ENCODE results near the gene FAM184B. TPM values are rescaled to one million over a fixed set of nuclear protein-coding genes. Genes with fewer than 3 reads are reported as not detected.

FAM184B gene
- total RNA-seq, 1 donor from 2014 or later: 0.02 TPM

DNA sequence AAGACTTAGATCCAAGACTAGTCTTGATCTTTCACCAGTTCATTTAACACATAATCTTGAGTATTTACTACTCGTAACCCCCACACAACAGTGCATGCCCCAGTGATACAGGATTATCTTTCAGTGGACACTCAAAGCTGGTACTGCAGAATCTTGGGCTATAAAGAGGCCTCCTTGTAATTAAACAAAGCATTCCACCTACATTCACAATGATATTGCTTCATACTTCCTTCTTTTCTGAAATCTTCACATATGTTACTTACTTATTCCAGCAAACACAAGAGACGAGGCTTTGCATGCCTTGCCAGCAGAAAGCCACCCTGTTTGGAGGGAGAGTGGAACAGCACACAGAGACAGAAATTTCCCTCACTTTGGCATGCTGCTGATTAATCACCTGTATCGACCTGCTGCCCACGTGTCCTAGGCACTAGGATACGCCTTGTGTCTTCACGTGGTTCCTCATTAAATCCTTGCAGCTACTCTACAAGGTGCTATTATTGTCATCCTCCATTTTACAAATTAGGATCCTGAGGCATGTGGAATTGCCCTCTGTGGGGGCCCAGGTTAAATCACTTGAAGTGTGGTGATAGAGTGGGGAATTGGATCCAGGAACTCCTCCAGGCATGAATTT, 77.3 kb downstream of the FAM184B start:
- DNase-seq (ENCODE audit: low spot score): no peak
- Mint-ChIP-seq H3K27me3 (ENCODE audit: low read depth) (peaks cover 2% of the 10 kb centered on the region), H3K36me3 (ENCODE audit: low read depth) (peaks cover 2% of the 10 kb centered on the region), H3K4me1 (ENCODE audit: low read depth) (no peaks in the 10 kb centered on the region), H3K9me3 (ENCODE audit: low read depth) (peaks cover 15% of the 10 kb centered on the region), H3K4me3 (ENCODE audit: unreplicated experiment) (no peak overlapping the region), H3K27ac (ENCODE audit: unreplicated experiment) (no peak overlapping the region)
- TF ChIP-seq, protein P1, sequence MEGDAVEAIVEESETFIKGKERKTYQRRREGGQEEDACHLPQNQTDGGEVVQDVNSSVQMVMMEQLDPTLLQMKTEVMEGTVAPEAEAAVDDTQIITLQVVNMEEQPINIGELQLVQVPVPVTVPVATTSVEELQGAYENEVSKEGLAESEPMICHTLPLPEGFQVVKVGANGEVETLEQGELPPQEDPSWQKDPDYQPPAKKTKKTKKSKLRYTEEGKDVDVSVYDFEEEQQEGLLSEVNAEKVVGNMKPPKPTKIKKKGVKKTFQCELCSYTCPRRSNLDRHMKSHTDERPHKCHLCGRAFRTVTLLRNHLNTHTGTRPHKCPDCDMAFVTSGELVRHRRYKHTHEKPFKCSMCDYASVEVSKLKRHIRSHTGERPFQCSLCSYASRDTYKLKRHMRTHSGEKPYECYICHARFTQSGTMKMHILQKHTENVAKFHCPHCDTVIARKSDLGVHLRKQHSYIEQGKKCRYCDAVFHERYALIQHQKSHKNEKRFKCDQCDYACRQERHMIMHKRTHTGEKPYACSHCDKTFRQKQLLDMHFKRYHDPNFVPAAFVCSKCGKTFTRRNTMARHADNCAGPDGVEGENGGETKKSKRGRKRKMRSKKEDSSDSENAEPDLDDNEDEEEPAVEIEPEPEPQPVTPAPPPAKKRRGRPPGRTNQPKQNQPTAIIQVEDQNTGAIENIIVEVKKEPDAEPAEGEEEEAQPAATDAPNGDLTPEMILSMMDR (IDR thresholded peaks at IDR 0.05): no peak

DNA sequence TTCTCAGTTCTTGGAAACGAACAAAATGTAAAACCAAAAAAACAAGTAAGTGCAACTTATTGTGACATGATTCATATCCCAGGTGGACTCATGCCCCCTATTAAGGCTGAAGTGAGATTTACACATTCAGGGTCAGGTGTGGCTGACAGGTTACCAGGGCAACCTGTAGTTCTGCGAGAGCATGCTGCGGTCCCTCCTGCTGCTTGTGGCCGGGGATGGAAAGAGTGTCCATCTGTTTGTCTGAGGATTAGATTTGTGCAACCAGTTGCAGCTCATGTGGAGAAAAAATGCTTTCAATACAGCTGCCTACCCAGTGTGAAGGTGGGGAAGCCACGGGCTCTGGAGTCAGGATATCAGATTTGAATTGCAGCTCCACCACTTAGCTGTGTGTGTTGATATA, 78.8 kb downstream of the FAM184B start:
- peaks cover 4% of the 10 kb centered on the region for H3K36me3 Mint-ChIP-seq (ENCODE audit: low read depth)
- peaks cover 24% of the 10 kb centered on the region for H3K9me3 Mint-ChIP-seq (ENCODE audit: low read depth)
- H3K27me3 Mint-ChIP-seq (ENCODE audit: low read depth): peaks cover 2% of the 10 kb centered on the region
- no peak for DNase-seq (ENCODE audit: low spot score)
- H3K27ac Mint-ChIP-seq (ENCODE audit: unreplicated experiment): no peak overlapping the region
- TF ChIP-seq, protein P1 (IDR thresholded peaks at IDR 0.05): no peak
- no peak overlapping the region for H3K4me3 Mint-ChIP-seq (ENCODE audit: unreplicated experiment)
- H3K4me1 Mint-ChIP-seq (ENCODE audit: low read depth): no peaks in the 10 kb centered on the region

GRCh38 chr4:17701882-17702281, 79.5 kb downstream of the FAM184B start:
- Mint-ChIP-seq H3K4me3 (ENCODE audit: unreplicated experiment) (no peak overlapping the region), H3K27ac (ENCODE audit: unreplicated experiment) (no peak overlapping the region), H3K27me3 (ENCODE audit: low read depth) (peaks cover 6% of the 10 kb centered on the region), H3K36me3 (ENCODE audit: low read depth) (peaks cover 5% of the 10 kb centered on the region), H3K9me3 (ENCODE audit: low read depth) (peaks cover 26% of the 10 kb centered on the region), H3K4me1 (ENCODE audit: low read depth) (no peaks in the 10 kb centered on the region)
- TF ChIP-seq, protein P1 (IDR thresholded peaks at IDR 0.05): no peak
- no peak for DNase-seq (ENCODE audit: low spot score)

DNA sequence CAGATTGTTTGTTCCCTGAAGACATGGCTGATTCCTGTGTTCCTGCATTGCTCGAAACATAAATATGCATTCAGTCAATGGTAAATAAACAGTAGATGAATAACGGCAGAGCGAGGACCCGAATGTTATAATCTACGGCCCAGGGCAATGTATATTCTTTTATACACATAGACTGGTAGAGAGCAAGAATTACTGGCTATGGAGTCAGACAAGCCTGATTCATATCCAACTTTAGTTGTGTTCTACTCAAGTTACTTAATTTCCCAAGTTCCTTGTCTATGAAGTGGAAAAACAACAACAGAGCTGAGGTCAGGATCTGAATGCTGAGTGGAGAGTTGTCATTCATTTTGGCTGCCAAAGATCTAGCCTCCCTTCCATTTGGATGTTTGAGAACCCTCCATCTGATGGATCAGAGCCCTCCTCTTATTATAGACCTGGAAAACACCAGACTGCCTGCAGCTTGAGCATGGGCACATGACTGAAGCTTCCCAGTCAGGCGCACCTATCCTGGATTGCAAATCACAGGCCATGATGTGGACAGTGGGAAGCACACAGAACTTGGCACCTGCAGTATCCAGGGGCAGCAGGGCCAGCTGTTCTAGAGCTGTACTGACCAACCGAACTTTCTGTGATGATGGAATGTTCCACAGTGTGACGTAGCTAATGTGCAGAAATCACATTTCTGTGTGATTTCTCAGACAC, 80.1 kb downstream of the FAM184B start:
- no peak for DNase-seq (ENCODE audit: low spot score)

GRCh38 chr4:17699380-17699779, 82.0 kb downstream of the FAM184B start:
- TF ChIP-seq, protein P1 (IDR thresholded peaks at IDR 0.05): no peak

More for the DNA sequence above, 80.1 kb downstream of the FAM184B start:
- peaks cover 8% of the 10 kb centered on the region for H3K27me3 Mint-ChIP-seq (ENCODE audit: low read depth)
- H3K27ac Mint-ChIP-seq (ENCODE audit: unreplicated experiment): no peak overlapping the region
- H3K36me3 Mint-ChIP-seq (ENCODE audit: low read depth): peaks cover 6% of the 10 kb centered on the region
- H3K4me1 Mint-ChIP-seq (ENCODE audit: low read depth): no peaks in the 10 kb centered on the region
- H3K4me3 Mint-ChIP-seq (ENCODE audit: unreplicated experiment): no peak overlapping the region
- TF ChIP-seq, protein P1 (IDR thresholded peaks at IDR 0.05): no peak
- peaks cover 26% of the 10 kb centered on the region for H3K9me3 Mint-ChIP-seq (ENCODE audit: low read depth)

More at GRCh38 chr4:17699380-17699779, 82.0 kb downstream of the FAM184B start:
- no peak for DNase-seq (ENCODE audit: low spot score)
- Mint-ChIP-seq H3K36me3 (ENCODE audit: low read depth) (peaks cover 6% of the 10 kb centered on the region), H3K27ac (ENCODE audit: unreplicated experiment) (no peak overlapping the region), H3K4me1 (ENCODE audit: low read depth) (no peaks in the 10 kb centered on the region), H3K4me3 (ENCODE audit: unreplicated experiment) (no peak overlapping the region), H3K27me3 (ENCODE audit: low read depth) (peaks cover 7% of the 10 kb centered on the region), H3K9me3 (ENCODE audit: low read depth) (peaks cover 26% of the 10 kb centered on the region)

Measured in chondrocyte (in vitro differentiated cells).